Measurements from ENCODE around the gene ELN. TPM values are rescaled to one million over a fixed set of nuclear protein-coding genes. Genes with fewer than 3 reads are reported as not detected.

ELN gene
- total RNA-seq, 4 donors from 2014 or later = 29.0 to 65.7 (median 50.8) TPM

- WGBS, 2 donors = 95 to 96% methylated on average over 4 of the region's 4 CpGs
- no peak overlapping the region for H3K4me3 ChIP-seq (replicated peaks in 1 of 3)
- no peak for DNase-seq
- no peaks in the 10 kb centered on the region for H3K9me3 ChIP-seq
- H3K4me1 ChIP-seq = peaks cover 13 to 26% of the 10 kb centered on the region in 2 donors
- TF ChIP-seq POLR2A (IDR thresholded peaks at IDR 0.05) = no peak
- TF ChIP-seq, protein P1, sequence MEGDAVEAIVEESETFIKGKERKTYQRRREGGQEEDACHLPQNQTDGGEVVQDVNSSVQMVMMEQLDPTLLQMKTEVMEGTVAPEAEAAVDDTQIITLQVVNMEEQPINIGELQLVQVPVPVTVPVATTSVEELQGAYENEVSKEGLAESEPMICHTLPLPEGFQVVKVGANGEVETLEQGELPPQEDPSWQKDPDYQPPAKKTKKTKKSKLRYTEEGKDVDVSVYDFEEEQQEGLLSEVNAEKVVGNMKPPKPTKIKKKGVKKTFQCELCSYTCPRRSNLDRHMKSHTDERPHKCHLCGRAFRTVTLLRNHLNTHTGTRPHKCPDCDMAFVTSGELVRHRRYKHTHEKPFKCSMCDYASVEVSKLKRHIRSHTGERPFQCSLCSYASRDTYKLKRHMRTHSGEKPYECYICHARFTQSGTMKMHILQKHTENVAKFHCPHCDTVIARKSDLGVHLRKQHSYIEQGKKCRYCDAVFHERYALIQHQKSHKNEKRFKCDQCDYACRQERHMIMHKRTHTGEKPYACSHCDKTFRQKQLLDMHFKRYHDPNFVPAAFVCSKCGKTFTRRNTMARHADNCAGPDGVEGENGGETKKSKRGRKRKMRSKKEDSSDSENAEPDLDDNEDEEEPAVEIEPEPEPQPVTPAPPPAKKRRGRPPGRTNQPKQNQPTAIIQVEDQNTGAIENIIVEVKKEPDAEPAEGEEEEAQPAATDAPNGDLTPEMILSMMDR (IDR thresholded peaks at IDR 0.05) = no peak
- no peaks in the 10 kb centered on the region for H3K27me3 ChIP-seq
- H3K27ac ChIP-seq = no peak overlapping the region
- intact Hi-C loops (cut with DNase I) = loop anchor here (5.0 kb wide), 2 partner anchors 118 to 338 kb away; no protein-coding TSS in a partner anchor
- H3K36me3 ChIP-seq = no peaks in the 10 kb centered on the region
These were observed 36.7 kb downstream of the ELN start for GRCh38 chr7:74064696-74065095.

DNA sequence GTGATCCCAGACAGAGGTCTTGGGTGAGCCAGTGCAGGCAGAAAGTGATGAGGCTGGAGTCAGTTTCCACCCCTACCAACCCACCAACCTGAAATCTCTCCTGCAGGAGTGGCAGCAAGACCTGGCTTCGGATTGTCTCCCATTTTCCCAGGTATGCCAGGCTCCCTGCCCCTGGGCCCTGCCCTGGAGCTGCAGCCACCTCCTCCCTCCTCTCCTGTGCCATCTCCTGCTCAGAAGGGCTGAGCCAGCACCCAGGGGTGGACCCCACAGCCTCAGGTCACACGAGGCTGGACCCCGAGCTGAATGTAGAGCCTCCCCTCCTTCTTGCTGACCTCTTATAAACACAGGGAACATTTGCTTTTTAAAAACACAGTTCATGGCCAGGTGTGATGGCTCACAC is 38.7 kb downstream of the ELN start:
- TF ChIP-seq POLR2A (IDR thresholded peaks at IDR 0.05) = no peak
- TF ChIP-seq, protein P1 (IDR thresholded peaks at IDR 0.05) = no peak
- no peak overlapping the region for H3K4me3 ChIP-seq (replicated peaks in 1 of 3)
- H3K4me1 ChIP-seq = peaks cover 7 to 9% of the 10 kb centered on the region in 2 donors
- no peak for DNase-seq
- no peaks in the 10 kb centered on the region for H3K36me3 ChIP-seq
- H3K9me3 ChIP-seq = no peaks in the 10 kb centered on the region
- H3K27ac ChIP-seq = no peak overlapping the region
- no peaks in the 10 kb centered on the region for H3K27me3 ChIP-seq
- intact Hi-C loops (cut with DNase I) = loop anchor here (5.0 kb wide), 2 partner anchors 116 to 336 kb away; no protein-coding TSS in a partner anchor
- 87 to 92% methylated on average over 3 of the region's 3 CpGs for WGBS, 2 donors

DNA sequence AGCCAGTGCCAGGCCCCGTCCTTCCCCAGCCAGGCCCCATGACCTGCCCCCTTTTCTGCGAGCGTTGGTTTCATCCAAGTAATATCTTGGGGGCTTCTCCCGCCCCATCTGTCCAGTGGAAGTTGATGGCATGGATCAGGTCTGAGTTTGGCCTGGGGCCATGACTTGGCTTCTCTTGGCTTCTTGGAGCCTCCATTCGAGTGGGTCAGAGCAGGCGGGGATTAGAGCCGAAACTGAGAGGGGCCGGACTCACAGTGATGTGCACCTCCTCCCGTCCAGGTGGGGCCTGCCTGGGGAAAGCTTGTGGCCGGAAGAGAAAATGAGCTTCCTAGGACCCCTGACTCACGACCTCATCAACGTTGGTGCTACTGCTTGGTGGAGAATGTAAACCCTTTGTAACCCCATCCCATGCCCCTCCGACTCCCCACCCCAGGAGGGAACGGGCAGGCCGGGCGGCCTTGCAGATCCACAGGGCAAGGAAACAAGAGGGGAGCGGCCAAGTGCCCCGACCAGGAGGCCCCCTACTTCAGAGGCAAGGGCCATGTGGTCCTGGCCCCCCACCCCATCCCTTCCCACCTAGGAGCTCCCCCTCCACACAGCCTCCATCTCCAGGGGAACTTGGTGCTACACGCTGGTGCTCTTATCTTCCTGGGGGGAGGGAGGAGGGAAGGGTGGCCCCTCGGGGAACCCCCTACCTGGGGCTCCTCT is 40.6 kb downstream of the ELN start:
- intact Hi-C loops (cut with DNase I) = loop anchor here (5.0 kb wide), 2 partner anchors 114 to 334 kb away; no protein-coding TSS in a partner anchor
- no peak for TF ChIP-seq POLR2A (IDR thresholded peaks at IDR 0.05)
- TF ChIP-seq, protein P1 (IDR thresholded peaks at IDR 0.05) = no peak
- Histone ChIP-seq H3K4me1 (no peaks in the 10 kb centered on the region), H3K9me3 (no peaks in the 10 kb centered on the region), H3K36me3 (no peaks in the 10 kb centered on the region), H3K4me3 (replicated peaks in 1 of 3) (no peak overlapping the region), H3K27ac (no peak overlapping the region), H3K27me3 (no peaks in the 10 kb centered on the region)
- DNase-seq = no peak
- 84 to 88% methylated on average over 16 to 20 of the region's 20 CpGs for WGBS, 2 donors

DNA sequence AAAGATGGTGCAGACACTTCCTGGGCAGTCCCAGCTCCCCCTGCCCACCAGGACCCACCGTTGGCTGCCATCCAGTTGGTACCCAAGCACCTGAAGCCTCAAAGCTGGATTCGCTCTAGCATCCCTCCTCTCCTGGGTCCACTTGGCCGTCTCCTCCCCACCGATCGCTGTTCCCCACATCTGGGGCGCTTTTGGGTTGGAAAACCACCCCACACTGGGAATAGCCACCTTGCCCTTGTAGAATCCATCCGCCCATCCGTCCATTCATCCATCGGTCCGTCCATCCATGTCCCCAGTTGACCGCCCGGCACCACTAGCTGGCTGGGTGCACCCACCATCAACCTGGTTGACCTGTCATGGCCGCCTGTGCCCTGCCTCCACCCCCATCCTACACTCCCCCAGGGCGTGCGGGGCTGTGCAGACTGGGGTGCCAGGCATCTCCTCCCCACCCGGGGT is 41.1 kb downstream of the ELN start:
- DNase-seq = no peak
- Histone ChIP-seq H3K36me3 (no peaks in the 10 kb centered on the region), H3K9me3 (no peaks in the 10 kb centered on the region), H3K27me3 (no peaks in the 10 kb centered on the region), H3K4me3 (replicated peaks in 1 of 3) (no peak overlapping the region), H3K4me1 (no peaks in the 10 kb centered on the region), H3K27ac (no peak overlapping the region)
- 93% methylated on average over 16 of the region's 16 CpGs for WGBS, 2 donors
- no peak for TF ChIP-seq POLR2A (IDR thresholded peaks at IDR 0.05)
- TF ChIP-seq, protein P1 (IDR thresholded peaks at IDR 0.05) = no peak
- intact Hi-C loops (cut with DNase I) = loop anchor here (5.0 kb wide), 2 partner anchors 113 to 333 kb away; no protein-coding TSS in a partner anchor

Measured in thyroid gland (tissue), 4 donors.